WI38 (cell line): ENCODE data around the gene POMT2.

Source experiments
- H3K4me3 ChIP-seq: 2 replicates; pipeline ENCODE4 v1.5.1; 2011; ENCODE audit warnings: low read depth, mild to moderate bottlenecking, control low read depth, low read length
- TF ChIP-seq, protein P1 (sequence below): IDR thresholded peaks from 2 replicates; pipeline ENCODE4 v1.5.1; 2012; ENCODE audit warnings: low read depth, mild to moderate bottlenecking, control low read depth, low read length

Gene POMT2

DNA sequence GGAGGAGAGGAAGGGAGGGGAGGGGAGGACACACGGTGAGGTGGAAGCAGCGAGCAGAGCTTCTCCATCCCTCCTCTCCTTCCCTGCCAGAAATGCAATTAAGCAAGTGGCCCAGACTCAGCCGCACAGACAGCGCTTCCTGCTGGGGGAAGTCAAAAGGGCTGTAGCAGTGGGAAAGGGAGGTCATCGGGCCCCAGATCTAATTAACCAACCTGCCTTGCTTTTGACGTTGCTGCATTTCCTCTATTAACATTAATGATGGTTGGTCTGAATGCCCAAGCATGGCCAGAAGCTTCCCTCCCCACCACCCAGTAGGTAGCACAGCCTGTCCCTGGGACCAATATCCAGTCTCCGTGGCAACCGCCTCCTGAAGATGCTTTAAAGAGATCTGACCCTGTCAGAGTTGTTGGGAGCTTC is 45.1 kb downstream of the POMT2 start:
- no peak overlapping the region for H3K4me3 ChIP-seq
- TF ChIP-seq, protein P1, sequence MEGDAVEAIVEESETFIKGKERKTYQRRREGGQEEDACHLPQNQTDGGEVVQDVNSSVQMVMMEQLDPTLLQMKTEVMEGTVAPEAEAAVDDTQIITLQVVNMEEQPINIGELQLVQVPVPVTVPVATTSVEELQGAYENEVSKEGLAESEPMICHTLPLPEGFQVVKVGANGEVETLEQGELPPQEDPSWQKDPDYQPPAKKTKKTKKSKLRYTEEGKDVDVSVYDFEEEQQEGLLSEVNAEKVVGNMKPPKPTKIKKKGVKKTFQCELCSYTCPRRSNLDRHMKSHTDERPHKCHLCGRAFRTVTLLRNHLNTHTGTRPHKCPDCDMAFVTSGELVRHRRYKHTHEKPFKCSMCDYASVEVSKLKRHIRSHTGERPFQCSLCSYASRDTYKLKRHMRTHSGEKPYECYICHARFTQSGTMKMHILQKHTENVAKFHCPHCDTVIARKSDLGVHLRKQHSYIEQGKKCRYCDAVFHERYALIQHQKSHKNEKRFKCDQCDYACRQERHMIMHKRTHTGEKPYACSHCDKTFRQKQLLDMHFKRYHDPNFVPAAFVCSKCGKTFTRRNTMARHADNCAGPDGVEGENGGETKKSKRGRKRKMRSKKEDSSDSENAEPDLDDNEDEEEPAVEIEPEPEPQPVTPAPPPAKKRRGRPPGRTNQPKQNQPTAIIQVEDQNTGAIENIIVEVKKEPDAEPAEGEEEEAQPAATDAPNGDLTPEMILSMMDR: no peak

DNA sequence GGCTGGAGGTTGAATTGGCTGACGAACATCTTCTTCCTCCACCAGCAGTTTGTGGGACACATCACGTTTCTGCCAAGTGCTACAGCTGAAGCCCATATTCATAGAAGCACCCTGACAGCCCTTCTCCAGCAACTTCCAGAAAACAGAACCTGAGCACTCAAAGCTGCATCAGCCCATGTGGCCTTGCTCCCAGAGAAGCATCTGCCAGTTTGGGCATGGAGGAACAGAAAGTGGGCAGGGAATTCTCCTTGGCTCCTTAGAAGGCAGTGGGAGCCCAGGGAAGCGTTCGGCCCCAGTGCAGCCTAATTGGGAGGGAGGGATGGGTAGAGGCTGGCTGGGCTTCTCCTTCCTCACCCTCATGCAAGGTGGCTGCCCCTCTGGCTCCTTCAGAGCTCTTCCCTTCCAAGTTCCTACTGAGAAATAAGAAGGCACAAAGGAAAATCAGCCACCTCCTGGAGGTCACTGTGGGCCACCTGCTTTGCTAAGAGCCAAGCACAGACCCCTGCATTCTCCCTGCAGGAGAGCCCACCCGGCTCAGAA is 45.6 kb downstream of the POMT2 start:
- TF ChIP-seq, protein P1: no peak
- H3K4me3 ChIP-seq: no peak overlapping the region

DNA sequence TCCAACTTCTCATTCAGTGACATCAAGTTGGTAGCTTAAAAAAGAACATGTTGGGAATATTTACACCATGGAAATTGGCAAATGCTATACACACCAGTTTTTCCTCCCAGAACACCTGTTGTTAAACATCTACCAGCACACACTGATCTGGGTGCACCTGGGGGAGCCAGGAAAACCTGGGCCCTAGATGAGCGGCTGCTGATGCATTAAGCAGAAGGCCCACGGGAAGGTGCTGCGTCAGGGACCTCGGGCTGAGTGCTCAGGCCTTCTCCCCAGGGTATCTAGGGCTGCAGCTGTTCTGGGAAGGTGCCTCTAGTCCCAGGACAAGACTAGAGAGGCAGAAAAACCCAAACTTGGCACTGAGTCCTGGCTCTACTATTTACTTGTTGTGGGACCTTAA is 46.9 kb downstream of the POMT2 start:
- TF ChIP-seq, protein P1: no peak
- no peak overlapping the region for H3K4me3 ChIP-seq

DNA sequence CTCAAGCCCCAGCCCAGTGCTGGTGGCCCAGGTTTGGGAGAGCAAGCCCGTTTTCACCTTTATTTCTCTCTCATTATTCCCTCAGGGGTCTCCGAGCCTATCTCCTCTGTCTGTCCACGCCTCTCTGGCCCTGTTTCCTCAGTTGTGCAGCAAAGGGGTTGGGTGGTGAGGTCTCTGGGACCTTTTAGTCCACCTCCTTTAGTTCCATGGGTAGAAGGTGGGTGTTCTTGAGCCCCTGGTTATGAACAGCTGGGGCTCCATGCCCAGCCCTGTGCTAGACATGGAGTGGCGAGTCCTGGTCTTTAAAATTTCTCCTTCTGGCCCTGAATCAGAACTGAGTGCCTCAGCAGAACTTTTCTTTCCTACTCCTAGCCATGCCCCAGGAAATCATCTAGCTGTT is 48.4 kb downstream of the POMT2 start:
- TF ChIP-seq, protein P1: no peak
- H3K4me3 ChIP-seq: no peak overlapping the region

DNA sequence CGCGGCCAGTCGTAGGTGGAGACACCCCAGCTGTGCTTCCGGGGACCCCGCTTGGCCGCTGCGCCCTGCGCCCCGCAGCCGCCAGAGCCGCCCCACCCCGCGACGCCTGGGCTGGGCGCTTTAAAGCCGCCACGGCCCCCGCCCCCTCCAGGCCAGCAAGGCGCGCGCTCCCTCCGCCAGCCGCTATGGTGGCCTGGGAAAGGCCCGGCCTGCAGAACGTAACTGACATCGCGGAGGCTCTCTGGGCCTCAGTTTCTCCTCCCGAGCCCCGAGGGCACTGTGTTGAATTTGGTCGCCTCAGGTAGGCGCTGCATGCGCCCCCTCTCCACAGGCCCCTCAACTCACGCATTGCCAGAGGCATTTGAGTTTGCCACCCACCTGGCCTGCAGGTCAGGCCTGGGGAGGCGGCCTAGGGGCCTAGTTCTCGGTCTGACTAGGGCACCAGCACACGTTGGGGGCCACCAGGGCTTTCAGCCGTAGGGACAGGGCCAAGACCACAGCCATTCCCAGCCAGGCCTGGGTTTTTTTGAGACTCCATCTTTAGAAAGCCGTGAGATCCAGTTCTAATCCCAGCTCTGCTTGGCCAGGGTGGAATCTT is 49.5 kb downstream of the POMT2 start, which contains the start of gene NGB:
Gene NGB (minus strand): TSS at position 94 of the 598 bp plus-strand sequence. CDS start 269 bp downstream, outside the sequence.
- H3K4me3 ChIP-seq: no peak within 1 kb of the TSS
- TF ChIP-seq, protein P1: no peak

DNA sequence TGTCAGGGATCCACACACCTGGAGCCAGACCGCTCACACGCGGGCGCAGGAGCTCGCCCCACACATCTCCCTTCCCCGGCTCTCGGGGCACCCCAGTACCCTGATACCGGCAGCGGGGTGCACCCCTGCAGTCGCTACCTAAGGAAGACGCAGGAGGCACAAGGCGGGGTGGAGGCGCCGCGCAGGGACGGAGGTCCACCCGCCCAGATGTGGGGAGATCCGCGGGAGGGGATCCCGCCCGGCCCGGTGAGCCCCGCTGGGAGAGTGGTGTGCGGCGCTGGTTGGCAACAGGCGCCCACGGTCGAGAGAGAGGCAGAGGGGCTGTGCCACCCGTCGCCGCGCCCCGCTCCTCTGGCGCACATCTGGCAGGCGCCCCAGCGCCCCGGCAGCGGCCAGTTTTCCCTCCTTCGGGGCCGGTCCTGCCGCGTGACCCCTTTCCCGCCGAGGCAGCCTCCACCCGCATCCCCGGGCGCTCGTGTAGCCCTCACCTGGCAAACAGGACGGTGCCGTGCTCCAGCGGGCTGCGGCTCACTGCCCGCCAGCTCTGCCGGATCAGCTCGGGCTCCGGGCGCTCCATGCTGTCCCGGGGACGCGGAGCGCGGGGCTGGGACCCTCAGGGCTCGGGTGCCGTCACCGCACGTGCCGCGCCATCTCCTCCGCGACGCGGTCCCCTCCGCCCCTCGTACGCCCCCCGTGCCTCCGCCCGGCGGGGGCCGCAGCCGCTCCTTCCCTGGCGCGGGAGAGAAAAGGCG is 50.1 kb downstream of the POMT2 start:
- no peak overlapping the region for H3K4me3 ChIP-seq
- TF ChIP-seq, protein P1: no peak
